Thyroid gland (tissue), 4 donors: ENCODE measurements around the gene NUP93.

Source experiments
- CTCF ChIP-seq, 6 experiments: fragments of 200-600 bp in 3 of 6; fragments of 450-650 bp in 3 of 6; sonication (generic) in 3 of 6; IDR thresholded peaks; one replicate each; pipeline ENCODE4 v1.5.1; 2016 to 2019; ENCODE audit warnings: antibody characterized with exemption in 6 of 6, mild to moderate bottlenecking in 2 of 6, inconsistent platforms in 1 of 6, moderate library complexity in 1 of 6
- POLR2A ChIP-seq, 2 donors: fragments of 450-650 bp; IDR thresholded peaks; one replicate each; pipeline ENCODE4 v1.6.1; 2017; ENCODE audit warnings: antibody characterized with exemption in 2 of 2, mild to moderate bottlenecking in 2 of 2, moderate library complexity in 1 of 2

- TF ChIP-seq CTCF (IDR thresholded peaks at IDR 0.05) (no peak), POLR2A (IDR thresholded peaks at IDR 0.05) (no peak)
Measured at GRCh38 chr16:56859636-56860035, 129.7 kb downstream of the NUP93 start.
